Loucy (cell line): ENCODE measurements around the gene ANGPTL7.

Experiments
- CTCF ChIP-seq: fragments of 200-600 bp; sonication (generic); conservative IDR thresholded peaks from 2 replicates; pipeline ENCODE4 v1.5.1; 2014; ENCODE audit warnings: mild to moderate bottlenecking, antibody characterized with exemption, low read length
- EZH2phosphoT487 ChIP-seq: fragments of 200-600 bp; IDR thresholded peaks from 2 replicates; pipeline ENCODE4 v1.6.1; 2018; ENCODE audit warnings: antibody characterized with exemption, mild to moderate bottlenecking, moderate library complexity, borderline replicate concordance

- TF ChIP-seq CTCF: no peak
- TF ChIP-seq EZH2phosphoT487: no peak
These were observed 9.9 kb downstream of the ANGPTL7 start for GRCh38 chr1:11198851-11199594.
